A549 treated with CpdA at 1 μM for 4 hours (cell line): ENCODE measurements around the gene GRPEL2. TPM values are rescaled to one million over a fixed set of nuclear protein-coding genes. Genes with fewer than 3 reads are reported as not detected.

Experiments used
- total RNA-seq: library from RNA; stranded (reverse); fragments of 200-300 nt; extraction: Qiagen RNA extraction; gene quantifications from 5 replicates; pipeline ENCODE4 v1.2.3, GENCODE V29; 2022; ENCODE audit warnings: low read depth

The GRPEL2 gene, protein sequence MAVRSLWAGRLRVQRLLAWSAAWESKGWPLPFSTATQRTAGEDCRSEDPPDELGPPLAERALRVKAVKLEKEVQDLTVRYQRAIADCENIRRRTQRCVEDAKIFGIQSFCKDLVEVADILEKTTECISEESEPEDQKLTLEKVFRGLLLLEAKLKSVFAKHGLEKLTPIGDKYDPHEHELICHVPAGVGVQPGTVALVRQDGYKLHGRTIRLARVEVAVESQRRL
- total RNA-seq, result 7.2 to 8.8 TPM (median 7.5 TPM) in 5 replicates

DNA sequence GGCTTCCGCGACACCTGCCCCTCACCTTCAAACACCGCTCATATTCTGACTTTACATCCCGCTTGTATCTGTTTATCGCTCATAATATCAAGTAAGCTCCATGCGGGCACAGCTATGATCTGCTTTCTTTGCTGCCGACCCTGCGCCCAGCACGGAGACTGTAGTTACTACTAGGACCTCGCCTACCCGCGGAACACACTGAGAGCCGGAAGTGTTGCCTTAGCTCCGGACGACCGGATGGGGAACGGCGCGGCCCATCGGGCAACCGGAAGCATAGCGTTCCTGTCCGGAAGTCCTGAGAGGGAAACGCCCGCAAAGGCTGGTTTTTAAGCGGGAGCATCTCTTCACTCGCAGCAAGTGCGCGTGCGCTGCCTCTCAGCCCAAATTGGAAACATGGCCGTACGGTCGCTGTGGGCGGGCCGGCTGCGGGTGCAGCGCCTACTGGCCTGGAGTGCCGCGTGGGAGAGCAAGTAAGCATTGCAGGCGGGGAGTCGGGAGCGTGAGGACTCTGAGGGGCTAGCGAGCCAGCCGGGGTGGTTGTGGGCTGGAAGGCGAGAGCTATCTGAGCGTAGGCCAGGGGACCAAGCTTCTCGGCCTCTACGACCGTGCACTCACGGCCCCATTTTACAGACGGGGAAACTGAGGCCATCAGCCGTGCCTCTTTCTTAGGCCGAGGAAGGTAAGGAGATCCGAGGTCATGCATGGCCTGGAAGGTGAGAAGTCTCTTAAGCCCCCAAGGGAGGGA, at the start of gene GRPEL2:
Gene GRPEL2, plus strand, starts transcription at position 353 of the 745 bp plus-strand sequence. Its CDS starts 41 bp downstream, at position 394.

DNA sequence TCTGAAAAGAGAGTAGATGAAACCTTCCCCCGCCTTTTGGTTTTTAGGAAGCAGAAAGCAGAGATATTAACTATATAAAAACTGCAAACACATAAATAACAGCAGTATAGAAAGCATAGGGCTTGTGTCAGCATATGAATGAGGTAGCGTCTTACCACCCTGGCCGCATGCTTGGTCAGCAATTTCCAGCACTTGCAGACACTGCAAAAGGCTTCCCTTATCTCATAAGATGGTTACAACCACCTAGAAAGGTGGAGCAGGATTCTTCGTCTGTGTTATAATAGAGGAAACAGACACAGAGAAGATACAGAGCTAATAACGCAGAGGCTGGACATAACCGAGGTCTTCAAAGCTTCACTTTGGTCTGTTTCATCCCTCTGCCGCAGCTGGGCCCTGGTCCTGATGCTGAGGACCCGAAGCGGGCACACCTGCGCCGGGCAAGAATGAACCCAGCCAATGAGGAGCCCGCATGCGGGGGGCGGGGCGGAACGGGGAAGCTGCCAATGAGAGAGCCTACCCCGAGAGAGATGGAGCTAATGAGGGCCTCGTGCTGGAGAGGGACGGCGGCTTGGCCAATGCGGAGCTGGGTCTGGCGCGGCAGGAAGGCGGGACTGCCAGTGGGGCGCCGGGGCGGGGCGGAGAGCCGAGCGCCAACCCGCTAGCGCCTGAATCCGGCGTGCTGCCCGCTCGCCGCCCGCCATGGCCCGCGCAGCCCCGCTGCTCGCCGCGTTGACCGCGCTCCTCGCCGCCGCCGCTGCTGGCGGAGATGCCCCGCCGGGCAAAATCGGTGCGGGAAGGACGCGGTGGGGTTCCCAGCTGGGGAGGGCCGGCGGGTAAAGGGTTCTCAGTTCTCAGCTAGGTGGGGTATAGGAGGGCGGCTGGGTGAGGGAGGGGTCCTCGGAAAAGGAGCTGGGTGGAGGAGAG, 12.3 kb downstream of the GRPEL2 start, which contains the start of gene PCYOX1L:
Gene PCYOX1L, plus strand, starts transcription at position 677 of the 924 bp plus-strand sequence. Its CDS starts 23 bp downstream, at position 700.

DNA sequence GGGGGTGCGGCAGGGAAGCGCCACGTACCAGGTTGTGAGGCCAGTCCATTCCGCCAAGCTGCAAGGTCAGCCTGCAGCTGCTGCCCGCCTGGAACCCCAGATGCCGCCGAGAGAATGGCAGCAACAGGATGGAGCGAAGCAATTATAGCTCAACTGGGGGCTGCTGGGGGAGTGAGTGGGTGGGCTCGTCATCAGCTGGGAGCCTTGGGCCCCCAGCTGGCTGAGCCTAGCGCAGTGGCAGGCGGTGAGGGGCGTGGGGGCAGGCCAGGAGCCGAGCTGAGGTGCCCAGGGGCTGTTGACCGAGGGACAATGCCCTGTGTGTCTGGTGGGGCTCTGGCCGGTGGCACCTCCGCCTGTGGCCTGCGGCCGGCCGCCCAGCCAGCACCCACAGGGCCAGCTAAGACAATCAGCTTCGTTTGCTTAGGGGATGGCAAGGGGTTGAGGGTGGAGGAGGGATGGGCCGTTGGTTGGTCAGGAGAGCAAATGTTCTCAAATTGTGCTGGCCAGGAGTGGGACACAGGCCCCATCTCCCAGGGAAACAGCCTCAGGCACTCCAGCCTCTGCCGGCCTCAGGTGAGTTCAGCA, 34.0 kb downstream of the GRPEL2 start, which contains the start of gene IL17B:
Gene IL17B, minus strand, starts transcription at position 116 of the 585 bp plus-strand sequence. Its CDS starts 67 bp downstream, at position 49.

Other genes starting within 250 kb of the GRPEL2 start
- 6.2 to 8.1 TPM (median 7.0 TPM) in 5 replicates for gene ABLIM3, start 204.0 kb upstream of the GRPEL2 start, total RNA-seq
- gene AFAP1L1, start 73.6 kb upstream of the GRPEL2 start, total RNA-seq, result 4.4 to 6.3 TPM (median 5.5 TPM) in 5 replicates
- gene PCYOX1L, start 12.5 kb downstream of the GRPEL2 start, total RNA-seq, result 2.4 to 2.7 TPM (median 2.4 TPM) in 5 replicates
- gene IL17B, start 33.8 kb downstream of the GRPEL2 start, total RNA-seq, result 0.29 TPM in 1 of 5 replicates, not detected in the others
- gene CSNK1A1, start 205.9 kb downstream of the GRPEL2 start, total RNA-seq, result 109 to 133 TPM (median 121 TPM) in 5 replicates
- gene ARHGEF37, start 236.0 kb downstream of the GRPEL2 start, total RNA-seq, result 0.77 to 1.1 TPM (median 0.90 TPM) in 5 replicates